Erythroblast (primary cell): ENCODE measurements around the gene RGS5.

ENCODE experiments used
- GATA1 ChIP-seq: IDR thresholded peaks from 2 replicates; pipeline ENCODE4 v1.6.1; 2011; ENCODE audit warnings: low read depth, mild to moderate bottlenecking, control low read depth, low read length, moderate library complexity
- POLR2A ChIP-seq: IDR thresholded peaks from 2 replicates; pipeline ENCODE4 v1.6.1; 2011; ENCODE audit warnings: mild to moderate bottlenecking, low read length

DNA sequence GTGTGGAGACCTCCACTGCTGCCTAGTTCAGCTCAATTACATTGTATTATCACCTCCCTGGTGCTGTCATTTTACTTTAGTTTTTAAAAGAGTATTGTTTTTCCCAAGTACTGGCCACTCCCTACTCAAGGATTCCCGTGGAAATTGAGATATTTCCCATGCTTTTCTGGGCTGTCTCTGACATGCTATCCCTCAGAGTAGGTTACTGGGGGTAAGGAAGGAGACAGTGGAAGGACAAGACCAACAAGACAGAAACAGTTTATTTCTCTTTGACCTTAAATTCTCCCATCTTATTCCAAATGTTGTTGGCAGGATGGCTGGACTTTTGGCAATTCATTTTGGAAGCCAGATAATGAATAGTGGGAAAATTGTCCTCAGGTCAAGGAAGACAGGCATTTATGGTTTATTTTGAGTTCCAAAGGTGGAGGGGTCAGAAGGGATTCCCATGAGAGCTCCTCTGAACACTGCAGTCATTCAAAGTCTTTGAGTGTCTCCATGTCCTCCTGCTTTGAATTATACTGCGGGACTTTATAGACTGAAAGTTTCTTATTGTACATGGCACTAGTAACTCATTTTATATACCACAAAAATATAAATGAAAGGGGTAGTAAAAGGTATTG, 20.3 kb downstream of the RGS5 start:
- no peak for TF ChIP-seq POLR2A
- TF ChIP-seq GATA1 = no peak
